ENCODE data around the gene PIP. TPM values are rescaled to one million over a fixed set of nuclear protein-coding genes. Genes with fewer than 3 reads are reported as not detected.

Gene PIP
- total and polyA plus RNA-seq, 10 donors = not detected

- intact Hi-C loops (cut with DNase I; ENCODE audit: low total_unique reads) = no loop called here
- H3K36me3 ChIP-seq = no peaks in the 10 kb centered on the region
- peak overlapping the region in 2 of 8 donors; percentile 13 to 24 for H3K27ac ChIP-seq
- no peaks in the 10 kb centered on the region for H3K27me3 ChIP-seq (replicated peaks in 1 of 7)
- TF ChIP-seq POLR2AphosphoS5 (IDR thresholded peaks at IDR 0.05) (peak in 1 of 3 donors; percentile 5), CTCF (IDR thresholded peaks at IDR 0.05 in 8 of 11, conservative IDR thresholded peaks at IDR 0.05 in 3 of 11) (no peak)
- H3K4me1 ChIP-seq = peaks cover 0 to 16% (median 0%) of the 10 kb centered on the region in 6 donors
- peaks cover 3 to 39% (median 29%) of the 10 kb centered on the region in 8 donors for H3K9me3 ChIP-seq
- DNase-seq = no peak
- H3K4me3 ChIP-seq = no peak overlapping the region
- 66 to 75% (median 71%) methylated on average over 2 of the region's 2 CpGs for WGBS, 5 donors
Observed at GRCh38 chr7:143181349-143181748, 49.5 kb downstream of the PIP start.

DNA sequence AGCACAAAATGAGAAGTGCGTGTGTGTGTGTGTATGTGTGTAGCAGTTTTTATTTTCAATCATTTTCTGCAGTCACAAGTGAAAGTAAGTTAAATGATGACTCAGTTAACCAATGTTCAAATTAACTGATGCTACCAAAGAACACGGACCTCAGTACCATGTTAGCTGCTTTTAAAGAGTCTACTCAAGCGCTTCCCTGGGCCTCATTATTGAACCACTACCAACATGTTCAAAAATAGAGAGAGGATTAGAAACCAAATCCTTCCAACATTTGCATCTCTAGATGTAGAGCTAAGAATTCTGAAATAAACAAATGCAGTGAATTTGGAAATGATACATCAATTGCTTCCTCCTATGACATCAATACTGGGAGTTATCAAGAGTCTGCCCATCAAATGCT, 51.1 kb downstream of the PIP start, which contains the start of gene TAS2R39:
TSS of gene TAS2R39 (plus strand) at position 396 of the 400 bp plus-strand sequence. CDS start at position 396, 0 bp downstream.
- no peaks in the 10 kb centered on the region for H3K27me3 ChIP-seq (replicated peaks in 1 of 7)
- no peak for TF ChIP-seq POLR2AphosphoS5 (IDR thresholded peaks at IDR 0.05)
- TF ChIP-seq CTCF (IDR thresholded peaks at IDR 0.05 in 8 of 11, conservative IDR thresholded peaks at IDR 0.05 in 3 of 11) = no peak
- TF ChIP-seq POLR2A (IDR thresholded peaks at IDR 0.05) = no peak
- H3K27ac ChIP-seq = no peak within 1 kb of the TSS
- DNase-seq = no peak
- no peak within 1 kb of the TSS for H3K4me3 ChIP-seq
- H3K36me3 ChIP-seq = no peaks in the 10 kb centered on the region
- H3K9me3 ChIP-seq = peaks cover 0 to 22% (median 14%) of the 10 kb centered on the region in 8 donors
- peaks cover 0 to 16% (median 0%) of the 10 kb centered on the region in 6 donors for H3K4me1 ChIP-seq
- intact Hi-C loops (cut with DNase I; ENCODE audit: low total_unique reads) = no loop called here
- 60 to 77% (median 72%) methylated on average over 3 of the region's 3 CpGs for WGBS, 5 donors

DNA sequence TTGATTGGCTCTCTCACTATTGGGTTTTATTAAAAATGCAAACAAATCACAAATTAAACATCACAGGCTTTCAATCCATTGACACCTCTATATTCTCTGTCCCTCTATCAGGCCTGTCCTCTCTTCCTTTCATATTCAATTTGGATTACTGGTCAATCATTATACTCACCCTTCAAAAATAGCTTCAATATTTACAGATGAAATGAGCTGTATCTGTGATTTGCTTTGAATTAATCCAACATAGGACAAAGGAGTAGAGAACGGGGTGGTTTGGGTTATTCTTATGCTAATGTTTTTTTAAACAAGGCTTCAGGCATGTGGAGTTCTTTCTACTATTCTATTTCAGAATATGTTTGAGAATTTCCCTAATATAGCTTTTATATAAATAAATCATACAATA, 53.7 kb downstream of the PIP start:
- WGBS, 5 donors = 75 to 84% (median 80%) methylated on average over 1 of the region's 1 CpG
- Histone ChIP-seq H3K36me3 (no peaks in the 10 kb centered on the region), H3K4me1 (peaks cover 0 to 16% (median 0%) of the 10 kb centered on the region in 6 donors), H3K27ac (no peak overlapping the region), H3K4me3 (no peak overlapping the region), H3K27me3 (replicated peaks in 1 of 7) (no peaks in the 10 kb centered on the region), H3K9me3 (peaks cover 0 to 4% (median 0%) of the 10 kb centered on the region in 8 donors)
- intact Hi-C loops (cut with DNase I; ENCODE audit: low total_unique reads) = no loop called here
- TF ChIP-seq CTCF (IDR thresholded peaks at IDR 0.05 in 8 of 11, conservative IDR thresholded peaks at IDR 0.05 in 3 of 11) = no peak
- DNase-seq = no peak

GRCh38 chr7:143188994-143189393, 57.1 kb downstream of the PIP start:
- no peak overlapping the region for H3K4me3 ChIP-seq
- H3K27ac ChIP-seq = no peak overlapping the region
- 68 to 87% (median 77%) methylated on average over 6 of the region's 6 CpGs for WGBS, 5 donors
- H3K27me3 ChIP-seq (replicated peaks in 1 of 7) = no peaks in the 10 kb centered on the region
- TF ChIP-seq POLR2A (IDR thresholded peaks at IDR 0.05) (no peak), POLR2AphosphoS5 (IDR thresholded peaks at IDR 0.05) (no peak), CTCF (IDR thresholded peaks at IDR 0.05 in 8 of 11, conservative IDR thresholded peaks at IDR 0.05 in 3 of 11) (no peak)
- H3K36me3 ChIP-seq = no peaks in the 10 kb centered on the region
- intact Hi-C loops (cut with DNase I; ENCODE audit: low total_unique reads) = no loop called here
- no peaks in the 10 kb centered on the region for H3K4me1 ChIP-seq
- no peaks in the 10 kb centered on the region for H3K9me3 ChIP-seq
- no peak for DNase-seq

Other genes with a start within 250 kb of the PIP start
- gene TRPV6, start 246.3 kb upstream of the PIP start, total RNA-seq = under 1 TPM in 4 of 7 donors, not detected in 3; 0.06 to 0.32 (median 0.25) TPM
- gene TRPV6, start 246.3 kb upstream of the PIP start, polyA plus RNA-seq = under 1 TPM; 0.05 to 0.26 (median 0.16) TPM
- under 1 TPM in 1 of 7 donors, not detected in 6; 0.20 TPM for gene TRPV5, start 198.3 kb upstream of the PIP start, total RNA-seq
- gene TRPV5, start 198.3 kb upstream of the PIP start, polyA plus RNA-seq = under 1 TPM in 2 of 3 donors, not detected in 1; 0.02 to 0.03 TPM
- not detected for gene LLCFC1, start 192.6 kb upstream of the PIP start, total RNA-seq
- gene LLCFC1, start 192.6 kb upstream of the PIP start, polyA plus RNA-seq = under 1 TPM in 1 of 3 donors, not detected in 2; 0.18 TPM
- 10 to 100 TPM in 3 of 7 donors, 1 to 10 TPM in 4; 4.1 to 27.4 (median 10.0) TPM for gene KEL, start 169.7 kb upstream of the PIP start, total RNA-seq
- 1 to 10 TPM; 3.3 to 5.0 (median 4.7) TPM for gene KEL, start 169.7 kb upstream of the PIP start, polyA plus RNA-seq
- gene OR9A2, start 104.9 kb upstream of the PIP start, total RNA-seq = under 1 TPM in 1 of 7 donors, not detected in 6; 0.64 TPM
- gene OR9A2, start 104.9 kb upstream of the PIP start, polyA plus RNA-seq = not detected
- gene OR6V1, start 79.7 kb upstream of the PIP start, total RNA-seq = not detected
- not detected for gene OR6V1, start 79.7 kb upstream of the PIP start, polyA plus RNA-seq
- not detected for gene TAS2R39, start 51.3 kb downstream of the PIP start, total RNA-seq
- gene TAS2R39, start 51.3 kb downstream of the PIP start, polyA plus RNA-seq = not detected
- gene TAS2R40, start 90.0 kb downstream of the PIP start, total RNA-seq = not detected
- gene TAS2R40, start 90.0 kb downstream of the PIP start, polyA plus RNA-seq = not detected
- gene GSTK1, start 131.4 kb downstream of the PIP start, total RNA-seq = 100 to 1,000 TPM; 194 to 247 (median 231) TPM
- gene GSTK1, start 131.4 kb downstream of the PIP start, polyA plus RNA-seq = 100 to 1,000 TPM; 162 to 182 (median 178) TPM
- gene TMEM139, start 152.9 kb downstream of the PIP start, total RNA-seq = 1 to 10 TPM in 4 of 7 donors, under 1 TPM in 3; 0.60 to 2.0 (median 1.2) TPM
- gene TMEM139, start 152.9 kb downstream of the PIP start, polyA plus RNA-seq = 1 to 10 TPM in 1 of 3 donors, under 1 TPM in 2; 0.52 to 2.3 (median 0.70) TPM
- 10 to 100 TPM; 32.7 to 51.0 (median 43.8) TPM for gene CASP2, start 156.3 kb downstream of the PIP start, total RNA-seq
- gene CASP2, start 156.3 kb downstream of the PIP start, polyA plus RNA-seq = 10 to 100 TPM in 2 of 3 donors, 1 to 10 TPM in 1; 9.9 to 14.5 (median 12.2) TPM
- under 1 TPM in 4 of 7 donors, not detected in 3; 0.07 to 0.54 (median 0.26) TPM for gene CLCN1, start 184.0 kb downstream of the PIP start, total RNA-seq
- under 1 TPM; 0.06 to 0.08 (median 0.07) TPM for gene CLCN1, start 184.0 kb downstream of the PIP start, polyA plus RNA-seq
- 1 to 10 TPM in 1 of 7 donors, under 1 TPM in 6; 0.20 to 1.4 (median 0.74) TPM for gene FAM131B, start 230.6 kb downstream of the PIP start, total RNA-seq
- under 1 TPM; 0.04 to 0.10 (median 0.09) TPM for gene FAM131B, start 230.6 kb downstream of the PIP start, polyA plus RNA-seq
- 100 to 1,000 TPM; 104 to 439 (median 211) TPM for gene ZYX, start 249.3 kb downstream of the PIP start, total RNA-seq
- gene ZYX, start 249.3 kb downstream of the PIP start, polyA plus RNA-seq = 10 to 100 TPM; 50.3 to 95.6 (median 53.6) TPM